SK-N-SH (cell line): ENCODE measurements around the gene PAPPA2. TPM values are rescaled to one million over a fixed set of nuclear protein-coding genes. Genes with fewer than 3 reads are reported as not detected.

ENCODE experiments used
- CTCF ChIA-PET: fragments of 300-600, 350-600 bp; formaldehyde crosslinking; extraction: SDS; loops from one replicate; lab custom pipeline; 2021; lab: Yijun Ruan, JAX
- POLR2A ChIA-PET: fragments of 350-600 bp; sonication (Branson Sonifier 250); formaldehyde crosslinking; extraction: SDS; loops from one replicate; lab custom pipeline; 2020; ENCODE audit warnings: antibody characterized with exemption, inconsistent platforms; lab: Yijun Ruan, JAX
- DNase-seq: peaks from one replicate; pipeline ENCODE4 v3.0.0; 2012
- H2AFZ ChIP-seq: fragments of 200-600 bp; sonication (generic); 2 replicates; pipeline ENCODE4 v1.8.1; 2016; ENCODE audit warnings: antibody characterized with exemption, mild to moderate bottlenecking, low read depth
- H3F3A ChIP-seq: fragments of 200-600 bp; sonication (generic); replicated peaks from 2 replicates; pipeline ENCODE3; 2016; ENCODE audit warnings: antibody characterized with exemption, mild to moderate bottlenecking; ENCODE audit not compliant: insufficient read depth
- H3K27ac ChIP-seq, 2 experiments: fragments of 200-500 bp in 1 of 2; fragments of 200-600 bp in 1 of 2; sonication (Bioruptor generic) in 1 of 2; sonication (generic), shearing (Covaris generic) in 1 of 2; 2 replicates each; pipeline versions ENCODE4 v1.5.1 to v1.6.1; 2014 to 2016; ENCODE audit warnings: low read depth in 2 of 2, inconsistent platforms in 1 of 2, low read length in 1 of 2, mild to moderate bottlenecking in 1 of 2, mixed read lengths in 1 of 2
- H3K27me3 ChIP-seq: fragments of 200-600 bp; sonication (generic), shearing (Covaris generic); 2 replicates; pipeline ENCODE4 v1.6.1; 2016; ENCODE audit warnings: mixed run types; ENCODE audit not compliant: insufficient read depth
- H3K36me3 ChIP-seq, 2 experiments: fragments of 200-500 bp in 1 of 2; fragments of 200-600 bp in 1 of 2; sonication (Bioruptor generic) in 1 of 2; sonication (generic) in 1 of 2; replicated peaks in 1 of 2; 2 replicates each; pipeline versions ENCODE3 to v1.5.1; 2014 to 2016; ENCODE audit warnings: low read length in 1 of 2, mild to moderate bottlenecking in 1 of 2; ENCODE audit not compliant: insufficient read depth in 2 of 2, control insufficient read depth in 1 of 2
- H3K4me1 ChIP-seq, 2 experiments: fragments of 200-500 bp in 1 of 2; fragments of 200-600 bp in 1 of 2; sonication (Bioruptor generic) in 1 of 2; sonication (generic), shearing (Covaris generic) in 1 of 2; 2 replicates each; pipeline versions ENCODE4 v1.5.1 to v1.6.1; 2014 to 2016; ENCODE audit warnings: low read depth in 1 of 2, low read length in 1 of 2, mixed run types in 1 of 2; ENCODE audit not compliant: insufficient read depth in 2 of 2, control insufficient read depth in 1 of 2
- H3K4me2 ChIP-seq: fragments of 200-600 bp; sonication (generic), shearing (Covaris generic); 2 replicates; pipeline ENCODE4 v1.6.1; 2017; ENCODE audit warnings: mixed run types
- H3K4me3 ChIP-seq, 2 experiments: fragments of 200-500 bp in 1 of 2; fragments of 200-600 bp in 1 of 2; sonication (Bioruptor generic) in 1 of 2; sonication (generic), shearing (Covaris generic) in 1 of 2; 2 replicates each; pipeline versions ENCODE4 v1.5.1 to v1.8.1; 2014 to 2016; ENCODE audit warnings: low read depth in 2 of 2, inconsistent platforms in 1 of 2, low read length in 1 of 2, mild to moderate bottlenecking in 1 of 2, mixed read lengths in 1 of 2, moderate library complexity in 1 of 2
- H3K79me2 ChIP-seq: fragments of 200-600 bp; sonication (generic); 2 replicates; pipeline ENCODE4 v1.8.1; 2017; ENCODE audit warnings: mild to moderate bottlenecking; ENCODE audit not compliant: insufficient read depth
- H3K9ac ChIP-seq: fragments of 200-600 bp; sonication (generic); 2 replicates; pipeline ENCODE4 v1.6.1; 2017; ENCODE audit warnings: mixed run types
- H3K9me2 ChIP-seq: fragments of 200-600 bp; sonication (generic); 2 replicates; pipeline ENCODE4 v1.6.1; 2017; ENCODE audit warnings: mixed run types
- H3K9me3 ChIP-seq: fragments of 200-600 bp; sonication (generic); 2 replicates; pipeline ENCODE4 v1.6.1; 2017; ENCODE audit warnings: mixed run types, mild to moderate bottlenecking, moderate library complexity
- H4K20me1 ChIP-seq: fragments of 200-600 bp; sonication (generic); 2 replicates; pipeline ENCODE4 v1.6.1; 2017; ENCODE audit warnings: mild to moderate bottlenecking, mixed run types; ENCODE audit not compliant: insufficient read depth
- CHD2 ChIP-seq: fragments of 150-350 bp; IDR thresholded peaks from 2 replicates; pipeline ENCODE4 v1.6.1; 2018; ENCODE audit warnings: low read length; ENCODE audit not compliant: partially characterized antibody
- EZH2phosphoT487 ChIP-seq: fragments of 200-600 bp; sonication (generic); IDR thresholded peaks from 2 replicates; pipeline ENCODE4 v1.6.1; 2017; ENCODE audit warnings: low read depth, mixed run types, mild to moderate bottlenecking, antibody characterized with exemption, moderate library complexity, borderline replicate concordance
- FOXM1 ChIP-seq: IDR thresholded peaks from 2 replicates; pipeline ENCODE4 v1.4.0; 2012; ENCODE audit warnings: low read depth, mild to moderate bottlenecking
- GABPA ChIP-seq: IDR thresholded peaks from 2 replicates; pipeline ENCODE4 v1.4.0; 2012; ENCODE audit warnings: low read depth, mild to moderate bottlenecking
- IRF3 ChIP-seq: fragments of 150-350 bp; IDR thresholded peaks from 2 replicates; pipeline ENCODE4 v1.6.1; 2016; ENCODE audit warnings: mild to moderate bottlenecking, low read depth, low read length
- MAX ChIP-seq: IDR thresholded peaks from 2 replicates; pipeline ENCODE4 v1.4.0; 2012; ENCODE audit warnings: low read depth
- MXI1 ChIP-seq: IDR thresholded peaks from 2 replicates; pipeline ENCODE4 v1.6.1; 2012; ENCODE audit warnings: mild to moderate bottlenecking, low read depth, low read length, improper control_type of control experiment
- NRF1 ChIP-seq: IDR thresholded peaks from 2 replicates; pipeline ENCODE4 v1.6.1; 2012; ENCODE audit warnings: low read depth, mild to moderate bottlenecking, low read length
- REST ChIP-seq: IDR thresholded peaks from 2 replicates; pipeline ENCODE4 v1.6.1; 2012; ENCODE audit warnings: mild to moderate bottlenecking, low read depth, low read length, moderate library complexity
- SIN3A ChIP-seq: IDR thresholded peaks from 2 replicates; pipeline ENCODE4 v1.6.1; 2012; ENCODE audit warnings: low read depth, mild to moderate bottlenecking, low read length, moderate library complexity, borderline replicate concordance
- TCF12 ChIP-seq: IDR thresholded peaks from 2 replicates; pipeline ENCODE4 v1.4.0; 2012
- USF2 ChIP-seq: fragments of 150-350 bp; IDR thresholded peaks from 2 replicates; pipeline ENCODE4 v1.6.1; 2017; ENCODE audit warnings: antibody characterized with exemption, low read length, low read depth, borderline replicate concordance
- YY1 ChIP-seq: IDR thresholded peaks from 2 replicates; pipeline ENCODE4 v1.4.0; 2012; ENCODE audit warnings: low read depth, mild to moderate bottlenecking
- WGBS: methylation state at CpG from one replicate; pipeline ENCODE4 v1.1.6; 2017; ENCODE audit warnings: low lambda C conversion rate; 5-methylcytosine and 5-hydroxymethylcytosine counted together
- polyA plus RNA-seq, 3 experiments: library from polyadenylated mRNA; depleted of rRNA; stranded (reverse); fragments of >200 nt; gene quantifications; 2 replicates each; pipeline ENCODE4 v1.2.3, GENCODE V29; 2012

PAPPA2 gene
- polyA plus RNA-seq, 1 of the 3 experiments (the other 2 are of a cell fraction), result 0.02 TPM

- H2AFZ ChIP-seq, result no peak overlapping the region
- H3K79me2 ChIP-seq, result no peaks in the 10 kb centered on the region
- H4K20me1 ChIP-seq, result no peaks in the 10 kb centered on the region
Measured at GRCh38 chr1:176579087-176579486, 116.1 kb downstream of the PAPPA2 start.

GRCh38 chr1:176595217-176595616 is 132.2 kb downstream of the PAPPA2 start:
- no peaks in the 10 kb centered on the region for H3K79me2 ChIP-seq
- H3K27ac ChIP-seq, result no peak overlapping the region
- no peak overlapping the region for H3K4me2 ChIP-seq
- WGBS, result 55% methylated on average over 8 of the region's 16 CpGs
- no peaks in the 10 kb centered on the region for H3K27me3 ChIP-seq
- H3K4me3 ChIP-seq, result no peak overlapping the region
- H3F3A ChIP-seq, result no peaks in the 10 kb centered on the region
- no peak overlapping the region for H2AFZ ChIP-seq
- H3K9me3 ChIP-seq, result no peaks in the 10 kb centered on the region
- POLR2A ChIA-PET, result no interaction called here
- H3K4me1 ChIP-seq, result no peaks in the 10 kb centered on the region
- H3K9me2 ChIP-seq, result no peaks in the 10 kb centered on the region
- no peaks in the 10 kb centered on the region for H3K36me3 ChIP-seq
- no peaks in the 10 kb centered on the region for H4K20me1 ChIP-seq
- no peak overlapping the region for H3K9ac ChIP-seq
- DNase-seq, result no peak
- CTCF ChIA-PET, result interaction anchor here (0.6 kb wide), 1 partner anchor 1422 kb away, joined by 3 read pairs; no protein-coding TSS in a partner anchor
- no peak for TF ChIP-seq MAX
- TF ChIP-seq MXI1, result no peak
- no peak for TF ChIP-seq NRF1
- TF ChIP-seq EZH2phosphoT487, result no peak
- no peak for TF ChIP-seq IRF3
- TF ChIP-seq REST, result no peak
- no peak for TF ChIP-seq GABPA

More at GRCh38 chr1:176579087-176579486, 116.1 kb downstream of the PAPPA2 start:
- Histone ChIP-seq H3K27ac (no peak overlapping the region), H3K4me1 (peaks cover 0 to 2% of the 10 kb centered on the region in 2 experiments; a peak in 1 of 4 replicates), H3K9me2 (no peaks in the 10 kb centered on the region), H3K9ac (no peak overlapping the region), H3K27me3 (no peaks in the 10 kb centered on the region), H3K4me3 (no peak overlapping the region), H3K36me3 (no peaks in the 10 kb centered on the region), H3K9me3 (no peaks in the 10 kb centered on the region), H3K4me2 (no peak overlapping the region), H3F3A (no peaks in the 10 kb centered on the region)
- no peak for DNase-seq
- TF ChIP-seq FOXM1 (no peak), CHD2 (no peak), TCF12 (no peak), YY1 (no peak), USF2 (no peak), REST (no peak), SIN3A (no peak)
- WGBS, result 26% methylated on average over 3 of the region's 3 CpGs
- POLR2A ChIA-PET, result no interaction called here
- CTCF ChIA-PET, result interaction anchor here (3.0 kb wide), 1 partner anchor 19 kb away, joined by 17 read pairs; no protein-coding TSS in a partner anchor
